C4-2B (cell line): Measurements from ENCODE around the gene UQCR10.
"Not testable (repeated sequence)": the region's sequence is repeated elsewhere in the genome, so short reads cannot be mapped to it uniquely, and the experiment has no call there.

ENCODE experiments used
- H3K27ac ChIP-seq: fragments of 450-650 bp; 2 replicates; pipeline ENCODE4 v1.5.1; 2017
- CTCF ChIP-seq: fragments of 450-650 bp; conservative IDR thresholded peaks from 2 replicates; pipeline ENCODE4 v1.5.1; 2017; ENCODE audit warnings: mild to moderate bottlenecking
- ZFX ChIP-seq: fragments of 450-650 bp; IDR thresholded peaks from 2 replicates; pipeline ENCODE4 v1.6.1; 2017

The UQCR10 gene

GRCh38 chr22:29748248-29748893 is 18.8 kb upstream of the UQCR10 start:
- H3K27ac ChIP-seq, result no peak overlapping the region
- TF ChIP-seq CTCF (no peak), ZFX (no peak)

DNA sequence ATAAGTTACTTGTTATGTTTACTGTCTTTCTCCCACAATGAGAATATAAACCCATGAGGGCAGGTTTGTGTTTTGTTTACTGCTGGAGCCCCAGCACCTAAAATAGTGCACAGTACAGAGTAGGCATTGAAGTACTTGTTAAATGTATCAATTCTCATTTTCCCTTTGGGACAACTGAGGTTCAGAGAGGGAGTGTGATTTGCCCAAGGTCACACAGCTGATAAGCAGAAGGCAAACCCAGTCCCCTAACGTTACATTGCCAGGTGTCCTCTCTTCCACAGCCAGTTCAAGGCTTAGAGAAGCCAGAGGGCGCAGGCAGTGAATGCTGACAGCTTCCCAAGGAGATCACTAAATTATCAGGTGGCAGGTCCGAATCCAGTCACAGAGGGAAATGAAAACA is 17.1 kb upstream of the UQCR10 start:
- TF ChIP-seq ZFX (no peak), CTCF (no peak)

GRCh38 chr22:29750559-29751538 is 16.3 kb upstream of the UQCR10 start:
- TF ChIP-seq CTCF (no peak), ZFX (no peak)

More for the DNA sequence above, 17.1 kb upstream of the UQCR10 start:
- no peak overlapping the region for H3K27ac ChIP-seq

GRCh38 chr22:29751669-29752068 is 15.5 kb upstream of the UQCR10 start:
- H3K27ac ChIP-seq, result no peak overlapping the region
- no peak for TF ChIP-seq ZFX
- TF ChIP-seq CTCF, result no peak

More at GRCh38 chr22:29750559-29751538, 16.3 kb upstream of the UQCR10 start:
- H3K27ac ChIP-seq, result no peak overlapping the region

- TF ChIP-seq CTCF (no peak), ZFX (no peak)
- no peak overlapping the region for H3K27ac ChIP-seq
Measured at GRCh38 chr22:29753808-29754657, 13.1 kb upstream of the UQCR10 start.

DNA sequence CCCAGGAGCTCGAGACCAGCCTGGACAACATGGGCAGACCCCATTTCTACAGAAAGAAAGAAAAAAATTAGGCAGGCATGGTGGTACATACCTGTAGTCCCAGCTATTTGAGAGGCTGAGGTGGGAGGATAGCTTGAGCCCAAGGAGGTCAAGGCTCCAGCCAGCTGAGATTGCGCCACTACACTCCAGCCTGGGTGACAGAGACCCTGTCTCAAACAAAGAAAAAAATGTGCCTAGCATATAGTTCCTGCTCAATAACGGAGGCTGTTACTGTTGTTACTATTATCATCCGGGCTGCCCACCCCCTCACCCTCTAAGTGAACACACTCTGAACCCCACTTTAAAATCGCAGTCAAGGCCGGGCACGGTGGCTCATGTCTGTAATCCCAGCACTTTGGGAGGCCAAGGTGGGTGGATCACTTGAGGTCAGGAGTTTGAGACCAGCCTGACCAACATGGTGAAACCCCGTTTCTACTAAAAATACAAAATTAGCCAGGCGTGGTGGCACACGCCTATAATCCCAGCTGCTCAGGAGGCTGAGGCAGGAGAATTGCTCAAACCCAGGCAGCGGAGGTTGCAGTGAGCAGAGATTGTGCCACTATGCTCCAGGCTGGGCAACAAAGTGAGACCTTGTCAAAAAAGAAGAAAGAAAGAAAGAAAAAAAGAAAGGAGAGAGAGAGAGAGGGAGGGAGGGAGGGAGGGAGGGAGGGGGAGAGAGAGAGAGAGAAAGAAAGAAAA is 12.3 kb upstream of the UQCR10 start:
- not testable (repeated sequence) for H3K27ac ChIP-seq

- no peak for TF ChIP-seq ZFX
- TF ChIP-seq CTCF, result no peak
- H3K27ac ChIP-seq, result no peak overlapping the region
Measured at GRCh38 chr22:29755889-29756288, 11.3 kb upstream of the UQCR10 start.
